IPS-15b (cell line): ENCODE results near the gene PHF21A.
"Not testable (repeated sequence)": the region's sequence is repeated elsewhere in the genome, so short reads cannot be mapped to it uniquely, and the experiment has no call there.

Experiments
- H3K27me3 ChIP-seq: one replicate; pipeline ENCODE4 v1.6.1; 2013; ENCODE audit warnings: low read length; ENCODE audit not compliant: control insufficient read depth, insufficient read depth
- H3K36me3 ChIP-seq: one replicate; pipeline ENCODE4 v1.6.1; 2013; ENCODE audit warnings: low read length; ENCODE audit not compliant: control insufficient read depth, insufficient read depth
- H3K4me1 ChIP-seq: one replicate; pipeline ENCODE4 v1.6.1; 2013; ENCODE audit warnings: mild to moderate bottlenecking, low read length; ENCODE audit not compliant: control insufficient read depth, insufficient read depth
- H3K4me3 ChIP-seq: one replicate; pipeline ENCODE4 v1.5.1; 2013; ENCODE audit warnings: low read depth, low read length
- H3K9ac ChIP-seq: one replicate; pipeline ENCODE4 v1.6.1; 2013; ENCODE audit warnings: low read depth, mild to moderate bottlenecking, low read length
- H3K9me3 ChIP-seq: one replicate; pipeline ENCODE4 v1.6.1; 2013; ENCODE audit warnings: mild to moderate bottlenecking, low read length; ENCODE audit not compliant: control insufficient read depth, insufficient read depth

PHF21A gene

GRCh38 chr11:45913942-45914635, 207.2 kb downstream of the PHF21A start:
- H3K36me3 ChIP-seq, result peaks cover 32% of the 10 kb centered on the region
- no peak overlapping the region for H3K9ac ChIP-seq

GRCh38 chr11:45913514-45913913, 207.7 kb downstream of the PHF21A start:
- H3K4me3 ChIP-seq, result no peak overlapping the region
- H3K36me3 ChIP-seq, result peaks cover 32% of the 10 kb centered on the region
- no peaks in the 10 kb centered on the region for H3K9me3 ChIP-seq
- no peak overlapping the region for H3K9ac ChIP-seq
- H3K27me3 ChIP-seq, result no peaks in the 10 kb centered on the region
- H3K4me1 ChIP-seq, result peaks cover 3% of the 10 kb centered on the region

More at GRCh38 chr11:45913942-45914635, 207.2 kb downstream of the PHF21A start:
- Histone ChIP-seq H3K9me3 (no peaks in the 10 kb centered on the region), H3K4me1 (peaks cover 6% of the 10 kb centered on the region), H3K4me3 (no peak overlapping the region), H3K27me3 (no peaks in the 10 kb centered on the region)

- H3K9ac ChIP-seq, result no peak overlapping the region
- H3K4me1 ChIP-seq, result no peaks in the 10 kb centered on the region
- H3K9me3 ChIP-seq, result no peaks in the 10 kb centered on the region
- no peaks in the 10 kb centered on the region for H3K27me3 ChIP-seq
- H3K36me3 ChIP-seq, result peaks cover 32% of the 10 kb centered on the region
- no peak overlapping the region for H3K4me3 ChIP-seq
Measured at GRCh38 chr11:45910623-45911022, 210.6 kb downstream of the PHF21A start.

- Histone ChIP-seq H3K4me1 (no peaks in the 10 kb centered on the region), H3K9me3 (no peaks in the 10 kb centered on the region), H3K27me3 (no peaks in the 10 kb centered on the region), H3K9ac (no peak overlapping the region), H3K4me3 (no peak overlapping the region), H3K36me3 (peaks cover 31% of the 10 kb centered on the region)
Measured at GRCh38 chr11:45909594-45910475, 211.4 kb downstream of the PHF21A start.

- H3K9me3 ChIP-seq, result no peaks in the 10 kb centered on the region
- H3K27me3 ChIP-seq, result no peaks in the 10 kb centered on the region
- H3K4me3 ChIP-seq, result no peak overlapping the region
- H3K9ac ChIP-seq, result no peak overlapping the region
- H3K36me3 ChIP-seq, result peaks cover 29% of the 10 kb centered on the region
- H3K4me1 ChIP-seq, result no peaks in the 10 kb centered on the region
Measured at GRCh38 chr11:45907911-45908370, 213.3 kb downstream of the PHF21A start.

GRCh38 chr11:45906965-45907611, 214.2 kb downstream of the PHF21A start, which contains the start of gene FREY1:
TSS of gene FREY1 (minus strand) at chr11:45907271. CDS start at chr11:45907245, 26 bp downstream.
- H3K9me3 ChIP-seq, result no peaks in the 10 kb centered on the region
- no peak within 1 kb of the TSS for H3K9ac ChIP-seq
- H3K27me3 ChIP-seq, result no peaks in the 10 kb centered on the region
- no peak within 1 kb of the TSS for H3K4me3 ChIP-seq
- peaks cover 36% of the 10 kb centered on the region for H3K36me3 ChIP-seq
- H3K4me1 ChIP-seq, result no peaks in the 10 kb centered on the region

- Histone ChIP-seq H3K9ac (no peak overlapping the region), H3K9me3 (no peaks in the 10 kb centered on the region), H3K4me1 (no peaks in the 10 kb centered on the region), H3K4me3 (no peak overlapping the region), H3K36me3 (peaks cover 36% of the 10 kb centered on the region), H3K27me3 (no peaks in the 10 kb centered on the region)
Measured at GRCh38 chr11:45906096-45906682, 215.1 kb downstream of the PHF21A start.

- not testable (repeated sequence) for H3K9ac ChIP-seq, H3K9me3 ChIP-seq
Measured at GRCh38 chr11:45905576-45905975, 215.7 kb downstream of the PHF21A start.

GRCh38 chr11:45905095-45905494, 216.2 kb downstream of the PHF21A start:
- Histone ChIP-seq H3K4me1 (no peaks in the 10 kb centered on the region), H3K36me3 (peaks cover 29% of the 10 kb centered on the region), H3K9ac (no peak overlapping the region)

More at GRCh38 chr11:45905576-45905975, 215.7 kb downstream of the PHF21A start:
- H3K4me3 ChIP-seq, H3K27me3 ChIP-seq, H3K4me1 ChIP-seq: not testable (repeated sequence)
- H3K36me3 ChIP-seq, result peaks cover 30% of the 10 kb centered on the region

GRCh38 chr11:45904309-45904915, 216.8 kb downstream of the PHF21A start:
- Histone ChIP-seq H3K27me3 (peaks cover 3% of the 10 kb centered on the region), H3K36me3 (peaks cover 29% of the 10 kb centered on the region), H3K9me3 (no peaks in the 10 kb centered on the region), H3K4me3 (no peak overlapping the region), H3K9ac (no peak overlapping the region), H3K4me1 (no peaks in the 10 kb centered on the region)

More at GRCh38 chr11:45905095-45905494, 216.2 kb downstream of the PHF21A start:
- Histone ChIP-seq H3K27me3 (peaks cover 3% of the 10 kb centered on the region), H3K9me3 (no peaks in the 10 kb centered on the region), H3K4me3 (no peak overlapping the region)
